GM10266 (cell line): Measurements from ENCODE around the gene LRRC27.

Experiments
- DNase-seq: peaks from one replicate; pipeline ENCODE4 v3.0.0; 2012; ENCODE audit errors: extremely low spot score
- TF ChIP-seq, protein P1 (sequence below): IDR thresholded peaks from 2 replicates; pipeline ENCODE4 v1.5.1; 2012; ENCODE audit warnings: mild to moderate bottlenecking, low read depth; ENCODE audit not compliant: control insufficient read depth, insufficient read depth; ENCODE audit errors: missing control alignments

The LRRC27 gene

DNA sequence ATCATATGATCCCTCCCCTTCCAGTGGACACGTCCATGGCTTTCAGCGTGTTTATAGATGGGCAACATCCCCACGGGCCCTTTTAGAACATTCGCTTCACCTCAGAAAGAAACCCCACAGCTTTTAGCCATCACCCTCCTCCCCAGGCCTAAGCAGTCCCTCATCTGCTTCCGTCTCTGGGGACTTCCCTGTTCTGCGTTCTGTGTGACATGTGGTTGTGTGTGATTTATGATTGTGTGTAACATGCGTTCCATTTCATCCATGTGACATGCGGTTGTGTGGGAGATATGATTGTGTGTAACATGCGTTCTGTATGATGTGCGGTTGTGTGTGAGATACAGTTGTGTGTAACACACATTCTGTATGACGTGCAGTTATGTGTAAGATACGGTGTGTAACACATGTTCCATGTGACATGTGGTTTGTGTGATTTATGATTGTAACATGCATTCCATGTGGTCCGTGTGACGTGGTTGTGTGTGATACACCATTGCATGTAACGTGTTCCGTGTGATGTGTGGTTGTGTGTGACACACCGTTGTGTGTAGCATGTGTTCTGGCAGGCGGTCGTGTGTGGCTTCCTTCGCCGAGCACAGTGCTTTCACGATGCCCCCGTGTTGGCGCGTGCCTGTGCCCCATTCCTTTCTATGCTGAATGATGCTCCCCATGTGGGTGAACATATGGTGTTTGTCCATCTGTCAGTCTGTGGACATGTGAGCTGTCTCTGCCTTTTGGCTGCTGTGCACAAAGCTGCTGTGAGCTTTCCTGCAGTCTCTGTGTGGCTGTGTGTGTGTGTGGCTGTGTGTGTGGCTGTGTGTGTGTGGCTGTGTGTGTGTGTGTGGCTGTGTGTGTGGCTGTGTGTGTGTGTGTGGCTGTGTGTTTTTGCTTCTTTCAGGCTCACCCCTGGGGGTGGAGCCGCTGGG lies 91.2 kb downstream of the LRRC27 start:
- peak; percentile 68 for DNase-seq
- TF ChIP-seq, protein P1, sequence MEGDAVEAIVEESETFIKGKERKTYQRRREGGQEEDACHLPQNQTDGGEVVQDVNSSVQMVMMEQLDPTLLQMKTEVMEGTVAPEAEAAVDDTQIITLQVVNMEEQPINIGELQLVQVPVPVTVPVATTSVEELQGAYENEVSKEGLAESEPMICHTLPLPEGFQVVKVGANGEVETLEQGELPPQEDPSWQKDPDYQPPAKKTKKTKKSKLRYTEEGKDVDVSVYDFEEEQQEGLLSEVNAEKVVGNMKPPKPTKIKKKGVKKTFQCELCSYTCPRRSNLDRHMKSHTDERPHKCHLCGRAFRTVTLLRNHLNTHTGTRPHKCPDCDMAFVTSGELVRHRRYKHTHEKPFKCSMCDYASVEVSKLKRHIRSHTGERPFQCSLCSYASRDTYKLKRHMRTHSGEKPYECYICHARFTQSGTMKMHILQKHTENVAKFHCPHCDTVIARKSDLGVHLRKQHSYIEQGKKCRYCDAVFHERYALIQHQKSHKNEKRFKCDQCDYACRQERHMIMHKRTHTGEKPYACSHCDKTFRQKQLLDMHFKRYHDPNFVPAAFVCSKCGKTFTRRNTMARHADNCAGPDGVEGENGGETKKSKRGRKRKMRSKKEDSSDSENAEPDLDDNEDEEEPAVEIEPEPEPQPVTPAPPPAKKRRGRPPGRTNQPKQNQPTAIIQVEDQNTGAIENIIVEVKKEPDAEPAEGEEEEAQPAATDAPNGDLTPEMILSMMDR: no peak

DNA sequence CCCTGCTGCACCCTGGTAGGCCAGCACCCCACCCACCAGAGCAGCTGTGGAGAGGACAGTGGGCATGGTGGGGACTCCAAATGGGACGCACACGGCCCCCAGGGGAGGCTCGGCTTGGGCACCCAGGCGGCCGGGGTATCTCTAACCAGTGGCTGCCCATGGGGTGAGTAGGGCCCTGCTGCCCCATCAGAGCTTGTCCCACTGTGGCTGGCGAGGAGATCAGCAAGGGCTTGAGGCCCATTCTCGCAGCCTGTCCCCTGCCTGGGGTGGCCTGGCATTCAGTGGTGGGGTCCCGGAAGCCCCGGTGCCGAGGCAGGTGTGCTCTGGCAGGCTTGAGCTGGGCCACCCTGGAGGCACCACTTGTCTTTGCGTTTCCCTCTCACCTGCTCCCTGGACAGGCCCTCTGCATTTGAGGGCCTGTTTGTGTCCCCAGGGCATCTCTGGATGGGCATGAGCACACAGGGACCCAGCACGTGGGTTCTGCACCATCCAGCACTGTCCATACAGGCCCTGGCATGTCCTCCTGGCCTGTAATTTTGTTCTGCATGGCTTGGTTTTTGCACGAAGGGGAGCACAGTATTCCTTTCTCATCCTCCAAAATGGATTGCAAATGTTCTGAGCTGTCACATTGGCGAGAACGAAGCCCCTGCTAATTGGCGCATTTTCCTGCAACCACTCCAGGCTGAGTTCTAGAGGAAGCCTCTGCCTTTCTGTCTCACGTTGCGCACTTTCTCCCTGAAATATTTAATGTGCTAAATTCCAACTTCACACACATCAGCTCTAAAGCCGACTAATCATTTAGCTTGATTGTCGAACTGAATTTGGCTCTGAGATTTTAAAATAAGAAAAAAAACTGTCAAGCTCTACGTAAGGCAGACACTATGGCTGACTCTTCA lies 92.2 kb downstream of the LRRC27 start:
- DNase-seq: no peak
- TF ChIP-seq, protein P1: no peak

DNA sequence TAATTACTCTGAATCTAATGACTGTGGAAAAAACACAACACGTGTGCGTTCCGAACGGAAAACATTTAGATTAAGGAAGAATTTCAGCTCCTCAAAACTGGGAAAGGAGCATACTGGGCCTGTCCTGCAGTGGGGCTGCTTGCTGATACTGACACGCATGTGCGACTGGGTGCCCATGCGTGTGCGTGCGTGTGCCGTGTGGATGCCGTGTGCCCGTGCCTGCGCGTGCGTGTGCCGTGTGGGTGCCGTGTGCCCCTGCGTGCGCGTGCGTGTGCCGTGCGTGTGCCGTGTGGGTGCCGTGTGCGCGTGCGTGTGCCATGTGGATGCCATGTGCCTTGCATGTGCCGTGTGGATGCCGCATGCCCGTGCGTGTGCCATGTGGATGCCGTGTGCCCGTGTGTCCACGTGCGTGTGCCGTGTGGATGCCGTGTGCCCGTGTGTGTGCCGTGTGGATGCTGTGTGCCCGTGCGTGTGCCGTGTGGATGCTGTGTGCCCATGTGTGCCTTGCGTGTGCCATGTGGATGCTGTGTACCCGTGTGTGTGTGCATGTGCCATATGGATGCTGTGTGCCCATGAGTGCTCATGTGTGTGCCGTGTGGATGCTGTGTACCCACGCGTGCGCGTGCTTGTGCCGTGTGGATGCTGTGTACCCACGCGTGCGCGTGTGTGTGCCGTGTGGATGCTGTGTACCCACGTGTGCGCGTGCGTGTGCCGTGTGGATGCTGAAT lies 93.2 kb downstream of the LRRC27 start:
- TF ChIP-seq, protein P1: no peak
- DNase-seq: no peak

DNA sequence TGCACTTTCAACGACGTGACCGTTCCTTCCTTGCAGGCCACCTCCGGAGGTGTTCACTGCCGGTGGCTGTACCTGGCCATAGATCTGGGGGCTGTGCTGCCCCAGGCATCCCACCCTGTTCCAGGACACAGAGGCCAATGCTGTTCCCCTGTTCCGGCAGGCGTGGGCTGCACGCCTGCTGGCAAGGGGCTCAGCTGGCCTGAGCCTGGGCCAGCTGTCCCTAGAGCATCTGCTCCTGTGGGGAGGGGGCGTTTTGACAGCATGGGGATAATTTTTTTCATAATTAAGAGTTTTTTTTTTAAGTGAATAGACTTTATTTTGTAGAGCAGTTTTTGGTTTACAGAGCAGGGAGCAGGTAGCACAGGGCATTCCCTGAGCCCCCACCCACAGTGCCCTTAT lies 93.8 kb downstream of the LRRC27 start:
- DNase-seq: no peak
- TF ChIP-seq, protein P1: no peak

DNA sequence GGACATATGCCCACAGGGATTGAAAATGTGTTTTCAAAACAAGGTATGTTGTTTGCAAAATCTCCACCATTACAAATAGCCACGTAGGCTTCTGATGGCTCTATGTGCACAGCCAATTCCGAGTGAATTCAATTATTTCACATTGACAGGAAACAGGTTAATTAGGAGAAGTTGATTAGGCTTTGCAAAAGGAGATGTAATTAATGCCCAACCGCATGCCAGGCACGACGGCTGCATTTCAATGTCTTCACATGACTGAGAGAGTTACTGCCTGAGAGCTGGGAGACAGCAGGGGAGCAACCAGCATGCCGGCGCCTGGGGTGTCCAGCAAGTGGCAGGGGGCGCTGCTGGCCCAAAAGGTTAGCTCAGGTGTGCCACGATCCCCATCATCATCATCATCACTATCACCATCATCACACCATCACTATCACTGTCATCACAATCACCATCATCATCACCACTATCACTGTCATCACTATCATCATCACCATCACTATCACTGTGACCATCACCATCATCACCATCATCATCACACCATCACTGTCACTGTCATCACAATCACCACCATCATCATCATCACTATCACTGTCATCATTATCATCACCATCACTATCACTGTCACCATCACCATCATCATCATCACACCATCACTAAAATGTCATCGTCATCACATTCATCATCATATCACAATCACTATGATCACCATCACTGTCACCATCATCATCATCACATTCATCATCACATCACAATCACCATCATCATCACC lies 95.2 kb downstream of the LRRC27 start:
- TF ChIP-seq, protein P1: no peak

DNA sequence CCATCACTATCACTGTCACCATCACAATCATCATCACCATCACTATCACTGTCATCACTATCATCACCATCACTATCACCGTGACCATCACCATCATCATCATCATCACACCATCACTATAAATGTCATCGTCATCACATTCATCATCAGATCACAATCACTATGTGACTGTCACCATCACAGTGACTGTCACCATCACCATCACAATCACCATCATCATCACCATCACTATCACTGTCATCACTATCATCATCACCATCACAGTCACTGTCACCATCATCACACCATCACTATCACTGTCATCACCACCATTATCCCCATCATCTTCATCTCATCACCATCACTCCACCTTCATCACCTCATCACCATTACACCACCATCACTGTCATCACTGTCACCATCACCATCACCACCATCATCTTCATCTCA lies 96.0 kb downstream of the LRRC27 start:
- no peak for DNase-seq
- TF ChIP-seq, protein P1: no peak

More for the DNA sequence above, 95.2 kb downstream of the LRRC27 start:
- DNase-seq: no peak
